HG03439 (cell line): ENCODE data around the gene IKZF3.
"Not testable (repeated sequence)": the region's sequence is repeated elsewhere in the genome, so short reads cannot be mapped to it uniquely, and the experiment has no call there.

ENCODE experiments used
- ATAC-seq: cut with Tn5 transposase; IDR thresholded peaks from one replicate; pipeline ENCODE4 v1.9.1; 2021; ENCODE audit warnings: mild to moderate bottlenecking, moderate library complexity; ENCODE audit not compliant: unreplicated experiment

The IKZF3 gene

DNA sequence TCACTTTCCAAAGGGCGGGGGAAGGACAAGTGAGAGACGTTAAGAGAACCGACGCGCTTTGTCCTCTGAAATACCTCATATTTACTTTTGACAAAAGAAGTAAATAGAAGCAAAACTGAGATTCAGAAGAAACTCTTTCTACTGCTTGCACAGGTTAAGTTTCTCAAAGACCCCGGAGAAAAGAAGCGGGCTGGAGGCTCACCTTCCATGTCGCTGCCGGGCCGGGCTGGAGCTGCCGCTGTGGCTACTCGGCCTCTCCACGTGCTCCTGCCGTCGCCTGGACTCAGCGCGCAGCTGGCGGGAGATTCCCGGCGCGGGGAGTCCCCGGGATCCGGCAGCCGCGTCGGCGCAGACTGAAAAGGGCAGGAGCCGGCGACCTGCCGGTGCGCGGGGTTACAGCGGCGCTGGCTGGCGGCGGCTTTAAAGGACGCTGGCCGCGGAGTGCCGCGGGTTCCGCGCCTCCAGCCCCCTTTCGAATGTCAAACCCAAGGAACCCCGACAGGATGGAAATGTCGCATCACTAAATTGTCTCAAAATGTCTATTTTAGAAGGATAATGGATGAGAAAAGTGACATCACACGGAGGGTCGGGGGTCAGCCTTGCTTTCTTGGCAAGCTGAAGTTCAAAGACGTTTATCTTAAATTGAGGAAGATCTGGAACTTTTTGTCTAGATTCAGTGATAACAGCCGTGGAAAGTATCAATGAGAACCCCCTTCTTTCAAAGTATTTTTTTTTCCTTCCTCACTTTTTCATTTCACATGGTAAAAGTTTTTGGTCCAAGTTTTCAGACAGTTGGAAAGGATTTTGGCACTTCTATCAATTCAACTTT is at the start of gene IKZF3:
Gene IKZF3 (minus strand): TSS at position 395 of the 829 bp plus-strand sequence. CDS start 186 bp downstream, at position 209.
- peak; percentile 38 for ATAC-seq

GRCh38 chr17:39908789-39909352 is 44.8 kb upstream of the IKZF3 start:
- no peak for ATAC-seq

- ATAC-seq, result no peak
These were observed 40.8 kb upstream of the IKZF3 start for GRCh38 chr17:39904990-39905288.

- ATAC-seq, result no peak
These were observed 39.2 kb upstream of the IKZF3 start for GRCh38 chr17:39903158-39903884.

DNA sequence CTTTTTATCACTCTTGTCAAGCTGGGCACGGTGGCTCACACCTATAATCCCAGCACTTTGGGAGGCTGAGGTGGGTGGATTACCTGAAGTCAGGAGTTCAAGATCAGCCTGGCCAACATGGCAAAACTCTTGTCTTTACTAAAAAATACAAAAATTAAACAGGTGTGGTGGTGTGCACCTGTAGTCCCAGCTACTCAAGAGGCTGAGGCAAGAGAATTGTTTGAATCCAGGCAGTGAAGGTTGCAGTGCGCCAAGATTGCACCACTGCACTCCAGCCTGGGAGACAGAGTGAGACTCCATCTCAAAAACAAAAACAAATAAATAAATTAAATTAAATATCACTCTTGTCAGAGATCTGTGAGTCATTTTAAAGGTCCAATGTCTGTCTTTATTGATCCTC is 37.9 kb upstream of the IKZF3 start:
- ATAC-seq, result not testable (repeated sequence)

- no peak for ATAC-seq
These were observed 35.1 kb upstream of the IKZF3 start for GRCh38 chr17:39899215-39899614.

DNA sequence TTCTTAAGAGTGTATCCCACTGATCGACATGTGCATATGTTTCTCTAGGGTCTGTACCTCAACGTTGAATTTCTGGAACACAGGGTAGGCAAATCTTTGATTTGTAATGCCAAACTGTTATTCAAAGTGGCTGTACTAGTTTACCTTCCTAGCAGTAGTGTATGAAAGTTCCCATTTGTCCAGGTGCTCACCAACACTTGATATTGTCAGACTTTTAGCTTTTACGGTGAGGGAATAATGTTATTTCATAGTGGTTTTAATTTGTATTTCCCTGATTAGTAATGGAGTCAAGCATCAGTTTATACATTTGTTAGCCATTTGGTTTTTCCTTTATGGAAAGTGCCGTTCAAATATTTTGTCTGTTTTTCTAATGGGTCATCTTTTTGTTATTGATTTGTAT is 34.0 kb upstream of the IKZF3 start:
- ATAC-seq, result no peak

GRCh38 chr17:39894681-39895376 is 30.7 kb upstream of the IKZF3 start:
- ATAC-seq, result no peak

DNA sequence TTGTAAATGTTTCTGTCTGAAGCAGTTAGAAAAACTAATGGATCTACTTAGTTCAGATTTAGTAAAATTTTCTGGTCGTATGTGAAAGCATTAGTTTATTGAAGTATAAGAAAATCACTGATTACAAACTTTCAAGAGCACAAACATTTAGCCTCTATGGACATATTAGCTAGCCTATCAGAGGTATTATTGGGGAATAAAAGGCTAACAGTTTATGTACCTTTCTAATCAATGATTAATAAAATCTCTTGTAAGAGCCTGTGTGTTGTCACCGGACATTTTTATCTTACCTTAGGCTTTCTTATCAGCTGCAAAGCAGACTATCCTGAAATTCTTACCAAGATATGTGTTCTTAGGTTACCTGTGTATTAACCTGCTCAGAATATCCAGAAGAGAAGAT is 25.1 kb upstream of the IKZF3 start:
- no peak for ATAC-seq

DNA sequence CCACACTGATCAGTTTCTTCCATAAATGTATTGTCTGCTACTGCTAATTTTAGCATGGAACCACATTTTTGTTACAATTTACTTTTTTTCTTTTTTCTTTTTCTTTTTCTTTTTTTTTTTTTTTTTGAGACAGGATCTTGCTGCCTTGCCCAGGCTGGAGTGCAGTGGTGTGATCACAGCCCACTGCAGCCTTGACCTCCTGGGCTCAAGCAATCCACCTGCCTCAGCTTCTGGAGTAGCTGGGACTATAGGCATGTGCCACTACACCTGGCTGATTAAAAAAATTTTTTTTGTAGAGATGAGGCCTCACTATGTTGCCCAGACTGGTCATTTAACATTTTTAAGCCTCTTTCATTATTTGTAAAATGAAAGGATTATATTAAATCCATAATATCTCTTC is 23.0 kb upstream of the IKZF3 start:
- no peak for ATAC-seq

DNA sequence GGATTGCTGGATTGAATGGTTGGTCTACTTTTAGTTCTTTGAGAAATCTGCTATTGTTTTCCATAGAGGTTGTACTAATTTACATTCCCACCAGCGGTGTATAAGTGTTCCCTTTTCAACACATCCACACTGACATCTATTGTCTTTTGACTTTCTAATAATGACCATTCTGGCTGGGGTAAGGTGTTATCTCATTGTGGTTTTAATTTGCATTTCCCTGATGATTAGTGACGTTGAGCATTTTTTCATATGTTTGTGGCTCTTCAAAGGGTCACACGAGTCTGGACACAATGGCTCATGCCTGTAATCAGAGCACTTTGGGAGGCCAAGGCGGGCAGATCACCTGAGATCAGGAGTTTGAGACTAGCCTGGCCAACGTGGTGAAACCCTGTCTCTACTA is 22.0 kb upstream of the IKZF3 start:
- ATAC-seq, result not testable (repeated sequence)

GRCh38 chr17:39872751-39873150 is 8.6 kb upstream of the IKZF3 start:
- no peak for ATAC-seq

- no peak for ATAC-seq
These were observed 7.7 kb upstream of the IKZF3 start for GRCh38 chr17:39871801-39872200.

DNA sequence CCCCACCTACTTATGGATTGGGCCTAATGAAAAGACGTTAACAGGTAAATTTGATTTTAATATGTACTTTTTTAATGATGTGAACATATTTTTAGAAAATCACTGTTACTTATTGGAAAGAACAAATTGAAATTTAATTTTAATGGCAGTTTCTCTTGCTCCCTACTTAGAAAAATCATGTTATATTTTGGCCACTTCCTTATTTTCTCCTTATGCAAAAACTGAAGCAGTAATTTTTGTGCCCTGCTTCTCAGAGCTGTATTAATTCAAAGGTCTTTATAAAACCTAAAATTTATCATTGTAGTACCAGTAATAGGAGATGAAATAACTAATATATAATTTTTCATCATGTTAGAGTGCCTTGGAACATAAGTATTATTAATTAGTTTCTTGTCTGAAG is 6.7 kb upstream of the IKZF3 start:
- ATAC-seq, result no peak

- ATAC-seq, result no peak
These were observed 4.4 kb upstream of the IKZF3 start for GRCh38 chr17:39868554-39868942.

DNA sequence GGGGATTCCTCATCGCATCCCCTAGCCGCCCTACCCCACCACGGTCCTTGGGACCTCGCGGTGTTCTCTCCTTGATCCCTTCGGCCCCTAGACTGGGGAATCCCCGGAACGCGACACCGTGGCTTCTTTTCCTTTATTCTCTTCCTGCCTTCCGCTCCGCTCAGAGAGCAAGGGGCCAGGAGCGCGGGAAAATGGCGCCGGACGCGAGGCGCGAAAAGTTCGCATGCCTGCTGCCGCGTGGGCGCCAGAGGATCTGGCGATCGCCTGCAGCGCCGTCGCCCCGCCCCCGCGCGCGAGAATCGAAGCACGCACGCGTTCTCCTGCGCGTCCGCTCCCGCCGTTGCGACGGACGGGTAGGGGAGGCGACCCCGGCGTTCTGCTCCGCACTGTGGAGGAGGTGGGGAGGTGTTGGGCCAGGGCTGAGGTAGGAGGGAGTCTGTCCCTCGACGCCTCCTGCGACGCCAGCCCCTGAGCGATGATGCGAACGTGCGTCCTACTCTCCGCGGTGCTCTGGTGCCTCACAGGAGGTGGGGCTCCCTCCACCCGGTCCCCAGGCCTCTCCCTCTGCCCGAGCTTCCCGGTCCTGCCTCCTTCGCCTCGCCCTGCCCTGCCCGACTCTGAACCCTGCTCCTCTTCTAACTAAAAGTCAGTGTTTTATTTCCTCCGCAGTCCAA is 3.9 kb upstream of the IKZF3 start, which contains the start of gene ZPBP2:
Gene ZPBP2 (plus strand): TSS at position 323 of the 674 bp plus-strand sequence. CDS start 153 bp downstream, at position 476.
- peak; percentile 2 for ATAC-seq

DNA sequence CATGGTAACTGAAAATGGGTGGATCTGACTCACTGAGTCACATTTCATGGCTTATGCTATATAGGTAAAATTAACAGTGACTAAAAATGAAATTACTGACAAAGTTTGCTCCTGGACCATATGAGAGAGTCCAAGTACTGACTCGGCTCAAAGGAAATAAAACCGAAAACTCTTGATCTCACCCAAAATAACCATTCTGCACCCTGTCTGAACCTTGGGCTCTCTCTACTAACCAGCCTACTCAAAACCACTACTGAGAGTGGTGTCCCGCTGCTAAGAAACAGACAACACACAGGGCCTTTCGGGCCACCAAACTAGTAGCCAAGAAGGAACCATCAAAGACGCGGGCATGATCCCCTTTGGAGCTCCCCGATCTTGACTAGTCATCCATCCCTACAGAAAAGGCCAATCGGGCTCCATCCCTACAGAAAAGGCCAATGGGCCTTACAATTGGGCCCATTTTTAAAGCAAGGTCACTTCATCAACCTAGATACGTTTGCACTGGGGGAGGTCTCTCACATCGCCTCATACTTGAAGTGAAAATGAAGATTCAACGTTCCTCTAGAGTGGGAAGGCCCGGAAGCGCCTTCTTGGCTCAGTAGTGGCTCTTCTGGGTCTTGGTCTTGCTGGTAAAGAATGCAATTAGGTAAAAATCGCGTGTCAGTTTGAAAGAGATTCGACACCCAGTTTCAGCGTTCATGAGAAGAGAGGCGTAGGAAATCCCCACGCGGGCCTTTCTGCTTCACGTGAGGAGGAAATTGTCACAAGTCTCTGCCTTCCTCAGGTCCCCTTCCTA is 3.2 kb upstream of the IKZF3 start:
- ATAC-seq, result peak; percentile 51

DNA sequence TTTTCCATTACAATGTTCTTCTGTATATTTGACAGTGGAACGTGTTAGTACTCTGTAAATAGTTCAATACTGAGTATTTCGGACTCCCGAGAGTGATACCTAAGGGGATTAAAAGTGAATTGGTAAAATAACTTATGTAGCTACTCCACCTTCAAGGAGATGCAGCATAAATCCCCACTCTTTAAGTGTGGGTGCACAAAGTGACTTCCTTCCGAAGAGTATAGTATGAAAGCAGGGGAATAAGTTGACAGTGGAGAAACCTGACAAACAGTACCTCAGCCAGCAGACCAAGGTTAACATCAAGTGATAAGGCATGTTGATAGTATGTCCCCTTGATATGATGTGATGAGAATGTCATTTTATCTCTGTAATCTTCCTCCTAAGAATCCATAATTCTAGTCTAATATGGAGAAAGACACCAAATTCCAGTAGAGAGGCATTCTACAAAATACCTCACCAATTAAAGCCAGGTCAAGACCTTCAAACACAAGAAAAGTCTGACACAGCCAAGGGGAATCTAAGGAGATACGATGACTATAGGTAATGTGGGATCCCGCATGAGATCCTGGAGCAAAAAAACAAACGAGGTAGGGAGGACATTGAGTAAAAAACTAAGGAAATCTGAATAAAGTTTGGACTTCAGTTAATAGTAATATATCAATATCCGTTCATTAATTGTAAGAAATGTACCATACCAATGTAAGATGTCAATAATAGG is 2.1 kb upstream of the IKZF3 start:
- no peak for ATAC-seq

DNA sequence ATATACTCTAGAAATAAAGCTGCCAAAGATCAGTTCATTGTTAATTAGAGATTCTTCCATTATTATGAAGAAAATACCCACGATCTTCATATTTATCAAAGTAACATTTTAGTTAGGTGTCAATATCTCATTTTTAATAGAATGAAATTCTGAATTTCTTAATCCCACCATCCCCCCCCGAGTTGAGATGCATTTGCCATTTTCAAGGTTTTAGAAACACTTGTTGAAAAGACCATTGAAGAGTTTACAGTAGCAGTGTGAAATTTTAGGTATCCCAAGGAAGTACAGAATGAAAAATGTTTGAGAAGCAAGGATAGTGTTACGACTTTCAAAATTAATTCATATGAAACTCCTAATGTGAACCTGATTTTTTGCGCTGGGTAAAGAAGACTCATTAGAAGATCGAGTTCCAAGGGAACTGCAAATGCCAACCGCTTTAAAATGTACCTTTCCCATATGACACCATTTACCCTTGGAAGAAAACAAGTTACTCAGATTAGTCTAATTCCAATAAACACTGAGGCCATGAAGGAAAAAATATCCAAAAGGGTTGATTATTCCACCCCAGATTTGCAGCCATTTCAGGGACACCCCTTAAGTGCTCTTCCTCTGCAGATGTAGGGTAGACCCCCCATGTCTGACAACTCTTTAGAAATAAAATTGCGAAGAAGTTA is 731 bp downstream of the IKZF3 start:
- no peak for ATAC-seq
